ENCODE measurements around the gene C2CD2L. TPM values are rescaled to one million over a fixed set of nuclear protein-coding genes. Genes with fewer than 3 reads are reported as not detected.
"Not testable (repeated sequence)": the region's sequence is repeated elsewhere in the genome, so short reads cannot be mapped to it uniquely, and the experiment has no call there.

C2CD2L gene
- total RNA-seq, 1 donor from 2014 or later, result 1.3 TPM

DNA sequence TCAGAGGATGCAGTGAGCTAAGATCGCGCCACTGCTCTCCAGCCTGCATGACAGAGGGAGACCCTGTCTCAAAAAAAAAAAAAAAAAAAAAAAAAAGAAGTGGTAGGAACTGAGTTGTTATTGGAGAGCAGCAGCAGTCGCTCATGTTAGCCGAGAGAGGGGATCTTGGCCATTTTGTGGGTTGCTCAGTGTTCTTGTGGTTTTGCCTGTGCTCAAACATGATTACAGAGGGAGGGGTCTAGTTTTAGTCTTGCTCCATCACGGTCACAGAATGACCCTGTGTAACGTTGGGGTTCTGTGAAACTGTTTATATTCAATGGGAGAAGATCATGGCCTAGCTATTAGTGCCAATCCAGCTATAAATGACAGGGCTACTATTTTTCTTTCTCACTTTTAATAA, 7.4 kb upstream of the C2CD2L start:
- DNase-seq (ENCODE audit: low read depth) (no peak), FAIRE-seq (no peak)
- TF ChIP-seq CTCF (IDR thresholded peaks at IDR 0.05; ENCODE audit: insufficient read depth, low read length, severe bottlenecking), result no peak
- H3K36me3 ChIP-seq (ENCODE audit: control insufficient read depth, insufficient read depth, low read length), result peaks cover 13% of the 10 kb centered on the region
- H3K4me3 ChIP-seq (ENCODE audit: low read depth, low read length), result no peak overlapping the region
- H3K27me3 ChIP-seq (ENCODE audit: control insufficient read depth, insufficient read depth, low read length), result no peaks in the 10 kb centered on the region

- peak; percentile 51 for DNase-seq (ENCODE audit: low read depth)
- H3K27me3 ChIP-seq (ENCODE audit: control insufficient read depth, insufficient read depth, low read length), result no peaks in the 10 kb centered on the region
- no peak for FAIRE-seq
- peak overlapping the region; percentile 71 for H3K4me3 ChIP-seq (ENCODE audit: low read depth, low read length)
- H3K36me3 ChIP-seq (ENCODE audit: control insufficient read depth, insufficient read depth, low read length), result peaks cover 13% of the 10 kb centered on the region
- TF ChIP-seq CTCF (IDR thresholded peaks at IDR 0.05; ENCODE audit: insufficient read depth, low read length, severe bottlenecking), result peak; percentile 44
Measured at GRCh38 chr11:119100246-119100970, 6.7 kb upstream of the C2CD2L start.

GRCh38 chr11:119100994-119101758, 6.0 kb upstream of the C2CD2L start:
- TF ChIP-seq CTCF (IDR thresholded peaks at IDR 0.05; ENCODE audit: insufficient read depth, low read length, severe bottlenecking), result peak; percentile 15
- DNase-seq (ENCODE audit: low read depth) (no peak), FAIRE-seq (no peak)
- peaks cover 13% of the 10 kb centered on the region for H3K36me3 ChIP-seq (ENCODE audit: control insufficient read depth, insufficient read depth, low read length)
- H3K4me3 ChIP-seq (ENCODE audit: low read depth, low read length), result peak overlapping the region; percentile 71
- no peaks in the 10 kb centered on the region for H3K27me3 ChIP-seq (ENCODE audit: control insufficient read depth, insufficient read depth, low read length)

DNA sequence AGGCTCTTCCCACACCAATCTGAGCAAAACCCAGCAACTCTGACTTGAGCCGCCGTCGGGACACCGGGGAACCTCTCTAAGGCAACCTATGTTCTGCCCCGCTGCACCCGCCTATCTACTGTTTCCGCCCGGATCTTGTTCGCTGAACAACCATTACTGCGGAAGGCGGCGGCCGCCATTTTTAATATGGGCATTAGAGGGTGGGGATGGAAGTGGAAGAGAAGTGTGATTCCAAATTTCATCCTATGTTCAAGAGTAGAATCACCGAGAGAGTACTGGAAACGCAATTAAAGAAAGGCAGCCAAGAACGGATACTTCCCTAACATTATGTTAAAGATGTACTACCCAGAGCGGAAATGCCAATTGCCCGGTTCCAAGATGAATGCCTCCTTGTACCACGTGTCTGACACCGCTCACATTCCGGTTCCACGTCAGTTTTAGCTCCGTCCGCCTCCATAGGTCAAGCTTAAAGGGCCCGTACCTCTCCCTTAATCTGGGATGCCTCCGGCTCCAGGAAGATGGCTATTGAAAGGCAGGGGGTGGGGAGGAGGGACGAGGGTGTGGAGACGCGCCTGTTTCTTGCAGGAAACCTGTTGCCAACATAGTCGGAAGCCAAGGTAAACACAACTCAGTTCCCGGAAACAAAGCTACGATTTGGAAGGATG, 5.3 kb upstream of the C2CD2L start, which contains the start of gene DPAGT1:
DPAGT1 (minus strand) TSS at position 95 of the 665 bp plus-strand sequence. CDS start 198 bp downstream, outside the sequence.
- peaks cover 10% of the 10 kb centered on the region for H3K36me3 ChIP-seq (ENCODE audit: control insufficient read depth, insufficient read depth, low read length)
- DNase-seq (ENCODE audit: low read depth) (peak; percentile 96), FAIRE-seq (peak; percentile 73)
- no peak for TF ChIP-seq CTCF (IDR thresholded peaks at IDR 0.05; ENCODE audit: insufficient read depth, low read length, severe bottlenecking)
- H3K4me3 ChIP-seq (ENCODE audit: low read depth, low read length), result peak within 1 kb of the TSS; percentile 71
- no peaks in the 10 kb centered on the region for H3K27me3 ChIP-seq (ENCODE audit: control insufficient read depth, insufficient read depth, low read length)

GRCh38 chr11:119103161-119103664, 3.9 kb upstream of the C2CD2L start:
- not testable (repeated sequence) for H3K27me3 ChIP-seq (ENCODE audit: control insufficient read depth, insufficient read depth, low read length); DNase-seq (ENCODE audit: low read depth); H3K4me3 ChIP-seq (ENCODE audit: low read depth, low read length); H3K36me3 ChIP-seq (ENCODE audit: control insufficient read depth, insufficient read depth, low read length); FAIRE-seq

- no peak overlapping the region for H3K4me3 ChIP-seq (ENCODE audit: low read depth, low read length)
- DNase-seq (ENCODE audit: low read depth), result no peak
- no peak for TF ChIP-seq CTCF (IDR thresholded peaks at IDR 0.05; ENCODE audit: insufficient read depth, low read length, severe bottlenecking)
- FAIRE-seq, result no peak
- H3K27me3 ChIP-seq (ENCODE audit: control insufficient read depth, insufficient read depth, low read length), result no peaks in the 10 kb centered on the region
- H3K36me3 ChIP-seq (ENCODE audit: control insufficient read depth, insufficient read depth, low read length), result no peaks in the 10 kb centered on the region
Measured at GRCh38 chr11:119103793-119104192, 3.4 kb upstream of the C2CD2L start.
